Calu3 (cell line): ENCODE measurements around the gene CTAGE1. TPM values are rescaled to one million over a fixed set of nuclear protein-coding genes. Genes with fewer than 3 reads are reported as not detected.

Source experiments
- BruUV-seq: library from RNA; stranded (reverse); fragments of 400-500 nt; replicated peaks from 2 replicates; lab custom pipeline; 2021; lab: Mats Ljungman, UMichigan
- CTCF ChIA-PET: fragments of 300-600 bp; sonication (Branson Sonifier 250); formaldehyde crosslinking; loops from one replicate; lab custom pipeline; 2022; ENCODE audit warnings: antibody characterized with exemption; lab: Charles Lee
- DNase-seq: peaks from one replicate; pipeline ENCODE4 v3.0.0; 2022
- H3K27ac Mint-ChIP-seq: one replicate; pipeline ENCODE4 v1.8.0; 2022; ENCODE audit warnings: mixed read lengths; ENCODE audit not compliant: unreplicated experiment
- H3K27me3 Mint-ChIP-seq: one replicate; pipeline ENCODE4 v1.8.0; 2022; ENCODE audit warnings: mixed read lengths; ENCODE audit not compliant: unreplicated experiment
- H3K36me3 Mint-ChIP-seq: one replicate; pipeline ENCODE4 v1.8.0; 2022; ENCODE audit warnings: mild to moderate bottlenecking, moderate library complexity, mixed read lengths; ENCODE audit not compliant: insufficient read depth, unreplicated experiment
- H3K4me1 Mint-ChIP-seq: one replicate; pipeline ENCODE4 v1.8.0; 2022; ENCODE audit warnings: mild to moderate bottlenecking, low read depth, mixed read lengths; ENCODE audit not compliant: unreplicated experiment
- H3K4me3 Mint-ChIP-seq: one replicate; pipeline ENCODE4 v1.8.0; 2022; ENCODE audit warnings: mild to moderate bottlenecking, low read depth, moderate library complexity, mixed read lengths; ENCODE audit not compliant: unreplicated experiment
- H3K9me3 Mint-ChIP-seq: one replicate; pipeline ENCODE4 v1.8.0; 2022; ENCODE audit warnings: low read depth, mixed read lengths; ENCODE audit not compliant: unreplicated experiment
- CTCF ChIP-seq: fragments of 200-600 bp; IDR thresholded peaks from one replicate; pipeline ENCODE4 v1.8.0; 2022; ENCODE audit warnings: antibody characterized with exemption; ENCODE audit not compliant: unreplicated experiment
- intact Hi-C: fragments of 100-400 bp; cut with micrococcal nuclease; formaldehyde crosslinking; loops from one replicate; pipeline ENCODE4 v1.10.0; 2022; ENCODE audit not compliant: unreplicated experiment
- total RNA-seq: library from RNA; stranded (reverse); gene quantifications from 2 replicates; pipeline ENCODE4 v1.2.3, GENCODE V29; 2022

Gene CTAGE1
- total RNA-seq, 1 experiment from 2014 or later = not detected

- CTCF ChIA-PET = interaction anchor here (0.6 kb wide), 1 partner anchor 158 kb away, joined by 4 read pairs; no protein-coding TSS in a partner anchor
- Mint-ChIP-seq H3K4me1 (no peaks in the 10 kb centered on the region), H3K4me3 (no peak overlapping the region), H3K27me3 (no peaks in the 10 kb centered on the region), H3K9me3 (no peaks in the 10 kb centered on the region), H3K36me3 (no peaks in the 10 kb centered on the region), H3K27ac (no peak overlapping the region)
- no peak for TF ChIP-seq CTCF
- intact Hi-C loops = loop anchor here (10.0 kb wide), 2 partner anchors 156 to 456 kb away; no protein-coding TSS in a partner anchor
- DNase-seq = no peak
- no TSS peak for BruUV-seq
Measured at GRCh38 chr18:22370414-22370813, 47.3 kb downstream of the CTAGE1 start.

- DNase-seq = no peak
- Mint-ChIP-seq H3K4me3 (no peak overlapping the region), H3K27me3 (no peaks in the 10 kb centered on the region), H3K9me3 (no peaks in the 10 kb centered on the region), H3K27ac (no peak overlapping the region), H3K36me3 (no peaks in the 10 kb centered on the region), H3K4me1 (no peaks in the 10 kb centered on the region)
- BruUV-seq = no TSS peak
- intact Hi-C loops = no loop called here
- no peak for TF ChIP-seq CTCF
- CTCF ChIA-PET = interaction anchor here (0.6 kb wide), 1 partner anchor 380 kb away, joined by 3 read pairs; no protein-coding TSS in a partner anchor
Measured at GRCh38 chr18:22368021-22368420, 49.7 kb downstream of the CTAGE1 start.

GRCh38 chr18:22367303-22367702 is 50.4 kb downstream of the CTAGE1 start:
- CTCF ChIA-PET = no interaction called here
- Mint-ChIP-seq H3K9me3 (no peaks in the 10 kb centered on the region), H3K36me3 (no peaks in the 10 kb centered on the region), H3K4me1 (no peaks in the 10 kb centered on the region), H3K4me3 (no peak overlapping the region), H3K27ac (no peak overlapping the region), H3K27me3 (no peaks in the 10 kb centered on the region)
- no TSS peak for BruUV-seq
- no peak for DNase-seq
- no peak for TF ChIP-seq CTCF
- intact Hi-C loops = no loop called here

GRCh38 chr18:22363867-22364463 is 53.8 kb downstream of the CTAGE1 start:
- no TSS peak for BruUV-seq
- no peak for DNase-seq
- Mint-ChIP-seq H3K4me1 (no peaks in the 10 kb centered on the region), H3K36me3 (no peaks in the 10 kb centered on the region), H3K4me3 (no peak overlapping the region), H3K27me3 (no peaks in the 10 kb centered on the region), H3K9me3 (no peaks in the 10 kb centered on the region), H3K27ac (no peak overlapping the region)
- TF ChIP-seq CTCF = no peak
- CTCF ChIA-PET = interaction anchor here (0.8 to 1.6 kb wide), 3 partner anchors 13 to 199 kb away, joined by 3 to 4 read pairs (median 3); no protein-coding TSS in a partner anchor
- intact Hi-C loops = no loop called here

Other genes with a start within 250 kb of the CTAGE1 start
- 54.6 and 58.4 TPM in 2 replicates for gene GATA6, start 248.3 kb downstream of the CTAGE1 start, total RNA-seq